Epithelial cell of proximal tubule (primary cell): ENCODE data around the gene ITGBL1. TPM values are rescaled to one million over a fixed set of nuclear protein-coding genes. Genes with fewer than 3 reads are reported as not detected.

Experiments used
- DNase-seq: peaks from one replicate; pipeline ENCODE4 v3.0.0-alpha.2; 2011; ENCODE audit warnings: low read depth
- H3K4me3 ChIP-seq: 2 replicates; pipeline ENCODE4 v1.5.1; 2011; ENCODE audit warnings: low read depth, mild to moderate bottlenecking, low read length
- CTCF ChIP-seq: conservative IDR thresholded peaks from 2 replicates; pipeline ENCODE4 v1.5.1; 2012; ENCODE audit warnings: low read depth, mild to moderate bottlenecking, low read length
- total RNA-seq: library from RNA; depleted of rRNA; stranded (reverse); fragments of >200 nt; gene quantifications from 2 replicates; pipeline ENCODE4 v1.2.3, GENCODE V29; 2015

The ITGBL1 gene
- total RNA-seq, 1 donor from 2014 or later: 1.1 TPM

DNA sequence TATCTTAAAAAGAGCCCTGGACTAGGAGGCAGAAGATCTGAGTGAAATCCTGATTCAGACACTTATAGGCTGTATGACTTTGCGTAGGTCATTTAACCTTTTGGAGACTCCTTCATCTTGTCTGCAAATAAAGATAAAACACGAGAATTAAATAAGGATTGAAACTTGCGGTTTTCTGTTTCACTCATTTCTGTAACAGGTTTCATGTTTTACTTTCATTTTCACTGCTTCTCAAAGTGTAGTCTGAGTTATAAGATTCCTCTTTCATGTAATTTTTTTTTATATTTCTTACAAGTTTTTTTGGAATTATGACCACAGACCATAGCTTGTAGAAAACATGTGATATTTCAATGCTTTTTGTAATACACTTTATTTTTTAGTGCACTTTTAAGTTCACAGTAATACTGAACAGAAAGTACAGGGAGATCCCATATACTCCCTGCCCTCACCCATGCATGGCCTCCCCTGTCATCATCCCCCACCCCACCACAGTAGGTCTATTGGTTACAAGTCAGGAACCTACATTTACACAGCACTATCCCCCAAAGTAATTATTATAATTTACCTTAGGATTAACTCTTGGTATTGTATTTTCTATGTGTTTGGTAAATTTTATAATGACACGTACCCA lies 174.6 kb downstream of the ITGBL1 start:
- DNase-seq: no peak
- peak overlapping the region; percentile 32 for H3K4me3 ChIP-seq
- no peak for TF ChIP-seq CTCF

DNA sequence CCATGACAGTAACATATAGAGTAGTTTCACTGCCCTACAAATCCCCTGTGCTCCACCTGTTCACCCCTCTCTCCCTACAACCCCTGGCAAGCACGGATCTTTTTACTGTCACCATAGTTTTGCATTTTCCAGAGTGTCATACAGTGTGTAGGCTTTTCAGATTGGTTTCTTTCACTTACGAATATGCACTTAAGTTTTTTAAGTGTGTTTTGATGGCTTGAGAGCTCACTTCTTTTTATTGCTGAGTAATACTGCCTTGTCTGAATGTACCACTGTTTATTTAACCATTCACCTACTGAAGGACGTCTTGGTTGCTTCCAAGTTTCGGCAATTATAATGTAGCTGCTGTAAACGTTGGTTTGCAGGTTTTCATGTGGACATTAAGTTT lies 175.1 kb downstream of the ITGBL1 start:
- TF ChIP-seq CTCF: no peak
- H3K4me3 ChIP-seq: peak overlapping the region; percentile 4
- DNase-seq: no peak

GRCh38 chr13:101628900-101629299 lies 176.4 kb downstream of the ITGBL1 start:
- DNase-seq: no peak
- H3K4me3 ChIP-seq: no peak overlapping the region
- TF ChIP-seq CTCF: no peak

- no peak overlapping the region for H3K4me3 ChIP-seq
- TF ChIP-seq CTCF: no peak
- no peak for DNase-seq
These were observed 178.9 kb downstream of the ITGBL1 start for GRCh38 chr13:101631395-101631794.

DNA sequence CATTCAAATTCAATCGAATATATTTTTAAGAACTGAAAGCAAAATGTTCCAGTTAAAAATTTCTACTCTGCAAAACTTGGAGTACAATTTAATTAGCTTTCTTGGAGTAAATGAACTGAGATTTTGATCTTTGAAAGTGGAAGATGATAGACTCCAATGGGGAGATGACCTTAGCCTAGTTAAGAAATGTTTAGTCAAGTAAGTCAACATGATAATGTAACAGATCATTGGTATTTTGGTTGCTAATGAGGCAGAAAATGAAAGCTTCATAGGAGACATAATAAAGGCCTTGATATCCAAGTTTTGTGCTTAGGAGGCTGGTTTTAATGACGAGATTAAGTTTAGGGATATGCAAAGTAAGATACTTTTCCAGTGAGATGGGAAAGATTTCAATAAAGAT lies 181.7 kb downstream of the ITGBL1 start:
- H3K4me3 ChIP-seq: no peak overlapping the region
- no peak for TF ChIP-seq CTCF
- DNase-seq: no peak

GRCh38 chr13:101639711-101640110 lies 187.2 kb downstream of the ITGBL1 start:
- DNase-seq: no peak
- no peak for TF ChIP-seq CTCF
- H3K4me3 ChIP-seq: no peak overlapping the region

GRCh38 chr13:101640788-101641400 lies 188.4 kb downstream of the ITGBL1 start:
- no peak overlapping the region for H3K4me3 ChIP-seq
- no peak for TF ChIP-seq CTCF
- peak; percentile 46 for DNase-seq
